ENCODE data around the gene TFCP2L1. TPM values are rescaled to one million over a fixed set of nuclear protein-coding genes. Genes with fewer than 3 reads are reported as not detected.

TFCP2L1 gene
- total and polyA plus RNA-seq, 2 of the 4 experiments (the other 2 are of a cell fraction) = not detected

DNA sequence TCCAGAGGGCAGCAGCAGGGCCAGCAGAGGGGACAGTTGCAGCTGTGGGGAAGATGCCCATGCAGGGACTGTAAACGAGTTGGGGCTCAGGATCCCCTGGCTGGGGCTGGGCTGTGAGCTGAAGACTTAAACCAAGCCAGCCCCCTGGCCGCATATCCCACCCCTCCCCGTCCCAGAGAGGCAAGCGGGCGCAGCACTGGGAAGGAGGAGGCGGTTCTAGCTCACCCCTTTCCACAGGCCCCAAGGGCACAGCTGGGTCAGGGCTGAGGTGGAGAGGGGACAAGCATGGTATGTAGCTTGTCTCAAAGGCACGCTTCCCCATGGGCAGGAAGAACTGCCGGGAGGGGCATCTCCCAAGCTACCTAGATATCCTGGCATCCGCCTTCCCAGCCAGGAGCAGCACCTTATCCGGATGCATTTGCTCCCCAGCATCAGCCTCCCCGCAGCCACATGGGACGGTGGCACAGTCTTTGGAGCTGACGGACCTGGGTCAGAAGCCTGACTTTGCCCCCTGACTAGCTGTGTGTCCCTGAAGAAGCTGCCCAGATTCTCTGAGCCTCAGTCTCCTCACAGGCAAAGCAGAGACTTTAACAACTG, 75.9 kb downstream of the TFCP2L1 start:
- Histone ChIP-seq H3K4ac (ENCODE audit: low read depth, low read length) (no peak overlapping the region), H2AFZ (replicated peaks; ENCODE audit: low read length, poor library complexity) (no peak overlapping the region), H3K4me1 (ENCODE audit: control insufficient read depth, insufficient read depth, low read length) (no peaks in the 10 kb centered on the region), H4K20me1 (ENCODE audit: insufficient read depth, low read length) (no peaks in the 10 kb centered on the region; the same call in 1 of the 2 replicates), H2BK120ac (ENCODE audit: low read depth, low read length) (no peak overlapping the region), H3K27ac (ENCODE audit: insufficient read depth, low read length) (no peak overlapping the region), H4K8ac (ENCODE audit: low read depth in 2 of 2, low read length in 2 of 2) (no peak overlapping the region), H3K18ac (ENCODE audit: low read depth, low read length) (no peak overlapping the region), H3K14ac (replicated peaks; ENCODE audit: low read depth, low read length) (no peak overlapping the region), H4K91ac (ENCODE audit: insufficient read depth, low read depth, low read length) (no peak overlapping the region), H3K23ac (ENCODE audit: low read depth, low read length) (no peak overlapping the region), H3K9me3 (ENCODE audit: control insufficient read depth, insufficient read depth, low read length) (no peaks in the 10 kb centered on the region), H4K5ac (ENCODE audit: low read depth, low read length) (no peak overlapping the region), H3K4me3 (ENCODE audit: insufficient read depth, low read depth, low read length) (no peak overlapping the region), H2BK15ac (ENCODE audit: low read depth, low read length) (no peak overlapping the region), H3K36me3 (ENCODE audit: control insufficient read depth, insufficient read depth, low read length) (no peaks in the 10 kb centered on the region), H2BK5ac (ENCODE audit: low read depth, low read length, poor library complexity, severe bottlenecking) (no peak overlapping the region), H3K4me2 (ENCODE audit: low read depth, low read length) (no peak overlapping the region), H3K27me3 (ENCODE audit: control insufficient read depth, insufficient read depth, low read length) (peaks cover 39% of the 10 kb centered on the region), H2AK9ac (replicated peaks; ENCODE audit: low read depth, low read length, poor library complexity) (no peak overlapping the region), H3K9ac (ENCODE audit: low read depth, low read length) (no peak overlapping the region), H2BK20ac (ENCODE audit: low read depth, low read length) (no peak overlapping the region), H2AK5ac (ENCODE audit: low read depth, low read length) (no peak overlapping the region), H3K56ac (ENCODE audit: extremely low read depth, insufficient read depth, low read length) (no peak overlapping the region), H3K9me1 (ENCODE audit: insufficient read depth, low read length) (no peaks in the 10 kb centered on the region), H3K79me1 (ENCODE audit: low read depth in 1 of 2, low read length in 2 of 2) (no peaks in the 10 kb centered on the region)
- CTCF ChIA-PET = no interaction called here
- no peak for ATAC-seq (ENCODE audit: low read depth)
- BruUV-seq (replicated peaks) = no TSS peak
- dilution Hi-C loops (cut with HindIII; ENCODE audit: low sequenced_read_pairs, unreplicated experiment) (no loop called here), in situ Hi-C loops (cut with MboI; ENCODE audit: low sequenced_read_pairs) (no loop called here), intact Hi-C loops (cut with micrococcal nuclease) (no loop called here)
- POLR2A ChIA-PET (ENCODE audit: unreplicated experiment) = no interaction called here
- TF ChIP-seq POLR2A (IDR thresholded peaks at IDR 0.05; ENCODE audit: low read depth, low read length) (no peak), RAD21 (IDR thresholded peaks at IDR 0.05; ENCODE audit: low read length) (no peak), RFX5 (IDR thresholded peaks at IDR 0.05; ENCODE audit: low read depth, low read length) (no peak)
- TF ChIP-seq, protein P1, sequence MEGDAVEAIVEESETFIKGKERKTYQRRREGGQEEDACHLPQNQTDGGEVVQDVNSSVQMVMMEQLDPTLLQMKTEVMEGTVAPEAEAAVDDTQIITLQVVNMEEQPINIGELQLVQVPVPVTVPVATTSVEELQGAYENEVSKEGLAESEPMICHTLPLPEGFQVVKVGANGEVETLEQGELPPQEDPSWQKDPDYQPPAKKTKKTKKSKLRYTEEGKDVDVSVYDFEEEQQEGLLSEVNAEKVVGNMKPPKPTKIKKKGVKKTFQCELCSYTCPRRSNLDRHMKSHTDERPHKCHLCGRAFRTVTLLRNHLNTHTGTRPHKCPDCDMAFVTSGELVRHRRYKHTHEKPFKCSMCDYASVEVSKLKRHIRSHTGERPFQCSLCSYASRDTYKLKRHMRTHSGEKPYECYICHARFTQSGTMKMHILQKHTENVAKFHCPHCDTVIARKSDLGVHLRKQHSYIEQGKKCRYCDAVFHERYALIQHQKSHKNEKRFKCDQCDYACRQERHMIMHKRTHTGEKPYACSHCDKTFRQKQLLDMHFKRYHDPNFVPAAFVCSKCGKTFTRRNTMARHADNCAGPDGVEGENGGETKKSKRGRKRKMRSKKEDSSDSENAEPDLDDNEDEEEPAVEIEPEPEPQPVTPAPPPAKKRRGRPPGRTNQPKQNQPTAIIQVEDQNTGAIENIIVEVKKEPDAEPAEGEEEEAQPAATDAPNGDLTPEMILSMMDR (conservative IDR thresholded peaks at IDR 0.05; ENCODE audit: low read depth, low read length) = no peak
- DNase-seq = no peak
- WGBS, 2 experiments (ENCODE audit: extremely low coverage in 2 of 2, insufficient read length in 1 of 2) = 66% methylated on average over 5 of the region's 13 CpGs; no CpG with 5 or more reads in 1 of the 2 experiments
